ENCODE results near the gene SERINC2. TPM values are rescaled to one million over a fixed set of nuclear protein-coding genes. Genes with fewer than 3 reads are reported as not detected.
"Not testable (repeated sequence)": the region's sequence is repeated elsewhere in the genome, so short reads cannot be mapped to it uniquely, and the experiment has no call there.

The SERINC2 gene
- total and polyA plus RNA-seq, 2 experiments from 2014 or later, result 8.1 to 14.7 TPM

DNA sequence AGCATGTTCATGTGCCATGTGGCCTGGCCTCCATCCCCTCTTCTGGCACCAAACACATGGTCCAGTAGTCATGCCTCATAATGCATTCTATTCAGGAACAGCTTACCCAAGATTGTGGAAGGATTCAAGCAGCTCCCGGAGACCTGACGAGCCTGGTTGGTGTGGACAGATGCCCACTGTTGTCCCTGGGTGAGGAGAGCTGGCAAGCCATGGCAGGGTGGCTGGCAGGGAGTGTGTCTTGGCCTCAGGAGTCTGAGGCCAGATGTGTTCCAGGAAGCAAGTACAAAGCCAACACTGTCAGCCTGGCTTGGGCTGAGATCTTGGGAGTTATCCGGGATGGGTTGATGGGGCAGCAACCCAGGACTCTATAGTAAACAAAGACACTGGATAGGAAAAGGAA lies 32.8 kb upstream of the SERINC2 start:
- no peaks in the 10 kb centered on the region for H3K36me3 ChIP-seq
- no peak for TF ChIP-seq CTCF (IDR thresholded peaks at IDR 0.05; ENCODE audit: low read depth, low read length)

GRCh38 chr1:31381394-31382294 lies 31.4 kb upstream of the SERINC2 start:
- H3K36me3 ChIP-seq, result no peaks in the 10 kb centered on the region
- peak overlapping the region; percentile 63 for H3K27ac ChIP-seq
- no peaks in the 10 kb centered on the region for H3K9me3 ChIP-seq (ENCODE audit: low read depth)
- peak; percentile 22 to 43 for DNase-seq (ENCODE audit: low read depth in 1 of 2, low spot score in 1 of 2)
- no peak for TF ChIP-seq CTCF (IDR thresholded peaks at IDR 0.05; ENCODE audit: low read depth, low read length)
- no peak overlapping the region for H3K4me3 ChIP-seq
- peaks cover 29% of the 10 kb centered on the region for H3K4me1 ChIP-seq (ENCODE audit: low read depth)
- no peaks in the 10 kb centered on the region for H3K27me3 ChIP-seq

More for the DNA sequence above, 32.8 kb upstream of the SERINC2 start:
- H3K27ac ChIP-seq, result no peak overlapping the region
- H3K27me3 ChIP-seq, result no peaks in the 10 kb centered on the region
- DNase-seq (ENCODE audit: low read depth in 1 of 2, low spot score in 1 of 2), result no peak
- no peak overlapping the region for H3K4me3 ChIP-seq
- H3K9me3 ChIP-seq (ENCODE audit: low read depth), result no peaks in the 10 kb centered on the region
- H3K4me1 ChIP-seq (ENCODE audit: low read depth), result peaks cover 29% of the 10 kb centered on the region

DNA sequence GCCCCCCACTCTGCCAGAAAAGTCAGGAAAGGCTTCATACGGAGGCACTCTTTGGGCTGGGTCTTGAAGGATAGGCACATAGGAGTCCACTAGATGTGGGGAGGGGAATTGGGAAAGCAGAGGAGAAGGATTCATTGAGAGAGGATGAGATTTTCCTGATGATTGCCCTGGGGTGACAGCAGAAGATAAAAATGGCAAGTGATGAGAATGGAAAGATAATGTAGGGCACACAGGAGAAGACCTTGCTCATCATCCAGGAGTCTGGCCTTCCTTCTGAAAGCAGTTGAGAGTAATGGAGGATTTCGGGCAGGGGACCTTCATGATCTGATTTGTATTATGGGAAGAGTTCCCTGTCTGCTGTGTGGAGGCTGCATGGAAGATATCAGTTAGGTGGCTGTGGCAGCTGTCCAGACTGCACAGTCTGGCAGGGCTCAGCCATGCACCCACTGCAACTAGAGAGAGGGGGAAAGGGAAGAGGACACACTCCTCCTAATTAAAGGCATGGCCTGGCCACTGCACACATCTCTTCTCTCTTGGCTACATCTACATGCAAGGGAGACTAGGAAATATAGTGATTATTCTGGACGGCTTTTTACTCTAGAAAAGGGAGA lies 30.5 kb upstream of the SERINC2 start:
- H3K36me3 ChIP-seq, result no peaks in the 10 kb centered on the region
- no peaks in the 10 kb centered on the region for H3K9me3 ChIP-seq (ENCODE audit: low read depth)
- H3K4me1 ChIP-seq (ENCODE audit: low read depth), result peaks cover 29% of the 10 kb centered on the region
- H3K27me3 ChIP-seq, result no peaks in the 10 kb centered on the region
- no peak for DNase-seq (ENCODE audit: low read depth in 1 of 2, low spot score in 1 of 2)
- no peak for TF ChIP-seq CTCF (IDR thresholded peaks at IDR 0.05; ENCODE audit: low read depth, low read length)
- peak overlapping the region; percentile 63 for H3K27ac ChIP-seq
- no peak overlapping the region for H3K4me3 ChIP-seq

GRCh38 chr1:31383967-31384366 lies 29.0 kb upstream of the SERINC2 start:
- Histone ChIP-seq H3K36me3 (no peaks in the 10 kb centered on the region), H3K9me3 (ENCODE audit: low read depth) (no peaks in the 10 kb centered on the region), H3K4me3 (no peak overlapping the region), H3K27ac (no peak overlapping the region), H3K4me1 (ENCODE audit: low read depth) (peaks cover 29% of the 10 kb centered on the region), H3K27me3 (no peaks in the 10 kb centered on the region)
- TF ChIP-seq CTCF (IDR thresholded peaks at IDR 0.05; ENCODE audit: low read depth, low read length), result no peak
- no peak for DNase-seq (ENCODE audit: low read depth in 1 of 2, low spot score in 1 of 2)

DNA sequence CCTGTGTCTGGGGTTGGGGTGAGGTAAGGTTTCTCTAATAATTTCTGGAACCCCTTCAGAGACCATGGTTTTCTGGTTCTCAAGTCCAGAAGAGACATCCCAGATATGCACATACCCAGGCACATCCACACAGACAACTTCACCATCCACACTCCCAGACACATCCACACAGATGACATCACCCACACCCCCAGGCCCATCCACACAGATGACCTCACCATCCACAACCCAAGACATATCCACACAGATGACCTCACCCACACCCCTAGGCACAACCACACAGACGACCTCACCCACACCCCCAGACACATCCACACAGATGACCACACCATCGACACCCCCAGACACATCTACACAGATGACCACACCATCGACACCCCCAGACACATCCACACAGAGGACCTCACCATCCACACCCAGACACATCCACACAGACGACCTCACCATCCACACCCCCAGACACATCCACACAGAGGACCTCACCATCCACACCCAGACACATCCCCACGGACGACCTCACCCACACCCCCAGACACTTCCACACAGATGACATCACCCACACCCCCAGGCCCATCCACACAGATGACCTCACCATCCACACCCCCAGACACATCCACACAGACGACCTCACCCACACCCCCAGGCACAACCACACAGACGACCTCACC lies 26.3 kb upstream of the SERINC2 start:
- not testable (repeated sequence) for H3K4me3 ChIP-seq; H3K27me3 ChIP-seq; H3K36me3 ChIP-seq; DNase-seq (ENCODE audit: low read depth in 1 of 2, low spot score in 1 of 2); H3K27ac ChIP-seq; H3K9me3 ChIP-seq (ENCODE audit: low read depth)
- peaks cover 12% of the 10 kb centered on the region for H3K4me1 ChIP-seq (ENCODE audit: low read depth)

Measured in cardiac muscle cell (in vitro differentiated cells and primary cell).